Neutrophil (primary cell): ENCODE measurements around the gene CD6.

Experiments used
- H3K27ac ChIP-seq: fragments of 200-600 bp; sonication (generic); 2 replicates; pipeline ENCODE4 v1.5.1; 2016; ENCODE audit warnings: mild to moderate bottlenecking, moderate library complexity
- H3K27me3 ChIP-seq: fragments of 200-600 bp; sonication (generic); 2 replicates; pipeline ENCODE4 v1.6.0; 2016; ENCODE audit warnings: mild to moderate bottlenecking
- H3K36me3 ChIP-seq: fragments of 200-600 bp; sonication (generic); 2 replicates; pipeline ENCODE4 v1.5.1; 2017
- H3K4me1 ChIP-seq, 2 experiments: fragments of 200-600 bp in 1 of 2; sonication (generic) in 1 of 2; 1 replicate in 1 of 2; 2 replicates in 1 of 2; pipeline versions ENCODE4 v1.5.1 to v1.6.1; 2013 to 2016; ENCODE audit warnings: low read depth in 1 of 2, low read length in 1 of 2, mild to moderate bottlenecking in 1 of 2, moderate library complexity in 1 of 2; ENCODE audit not compliant: control insufficient read depth in 1 of 2, insufficient read depth in 1 of 2
- H3K4me3 ChIP-seq, 2 experiments: fragments of 200-600 bp in 1 of 2; sonication (generic) in 1 of 2; 1 replicate in 1 of 2; 2 replicates in 1 of 2; pipeline ENCODE4 v1.5.1; 2013 to 2016; ENCODE audit warnings: low read depth in 1 of 2, low read length in 1 of 2, mild to moderate bottlenecking in 1 of 2, moderate library complexity in 1 of 2
- H3K9me3 ChIP-seq: fragments of 200-600 bp; sonication (generic); 2 replicates; pipeline ENCODE4 v1.5.1; 2016
- CTCF ChIP-seq: fragments of 200-600 bp; sonication (generic); IDR thresholded peaks from 2 replicates; pipeline ENCODE4 v1.5.1; 2016; ENCODE audit warnings: antibody characterized with exemption

CD6 gene

GRCh38 chr11:60939855-60940254, 31.6 kb upstream of the CD6 start:
- peaks cover 1 to 3% of the 10 kb centered on the region in 2 experiments for H3K4me1 ChIP-seq
- peaks cover 40% of the 10 kb centered on the region for H3K27me3 ChIP-seq
- H3K4me3 ChIP-seq = no peak overlapping the region
- no peak overlapping the region for H3K27ac ChIP-seq
- H3K36me3 ChIP-seq = peaks cover 91% of the 10 kb centered on the region
- no peaks in the 10 kb centered on the region for H3K9me3 ChIP-seq
- no peak for TF ChIP-seq CTCF

GRCh38 chr11:60941371-60942119, 29.9 kb upstream of the CD6 start:
- H3K27me3 ChIP-seq = peaks cover 43% of the 10 kb centered on the region
- H3K4me3 ChIP-seq = no peak overlapping the region
- H3K4me1 ChIP-seq = peaks cover 4 to 16% of the 10 kb centered on the region in 2 experiments
- H3K9me3 ChIP-seq = no peaks in the 10 kb centered on the region
- TF ChIP-seq CTCF = no peak
- H3K27ac ChIP-seq = no peak overlapping the region
- peaks cover 100% of the 10 kb centered on the region for H3K36me3 ChIP-seq

GRCh38 chr11:60942219-60942618, 29.3 kb upstream of the CD6 start:
- no peak overlapping the region for H3K4me3 ChIP-seq
- H3K27me3 ChIP-seq = peaks cover 43% of the 10 kb centered on the region
- no peak for TF ChIP-seq CTCF
- H3K36me3 ChIP-seq = peaks cover 100% of the 10 kb centered on the region
- H3K27ac ChIP-seq = no peak overlapping the region
- peaks cover 4 to 16% of the 10 kb centered on the region in 2 experiments for H3K4me1 ChIP-seq
- no peaks in the 10 kb centered on the region for H3K9me3 ChIP-seq

GRCh38 chr11:60942970-60943565, 28.4 kb upstream of the CD6 start:
- Histone ChIP-seq H3K27me3 (peaks cover 50% of the 10 kb centered on the region), H3K4me1 (peaks cover 9 to 21% of the 10 kb centered on the region in 2 experiments), H3K9me3 (no peaks in the 10 kb centered on the region), H3K36me3 (peaks cover 100% of the 10 kb centered on the region), H3K27ac (no peak overlapping the region), H3K4me3 (no peak overlapping the region)
- no peak for TF ChIP-seq CTCF

- H3K36me3 ChIP-seq = peaks cover 93% of the 10 kb centered on the region
- peaks cover 24 to 35% of the 10 kb centered on the region in 2 experiments for H3K4me1 ChIP-seq
- H3K4me3 ChIP-seq = no peak overlapping the region
- no peaks in the 10 kb centered on the region for H3K9me3 ChIP-seq
- H3K27ac ChIP-seq = peak overlapping the region; percentile 41
- peak; percentile 70 for TF ChIP-seq CTCF
- peaks cover 57% of the 10 kb centered on the region for H3K27me3 ChIP-seq
Measured at GRCh38 chr11:60944490-60945294, 26.8 kb upstream of the CD6 start.
